HG02970 (cell line): ENCODE data around the gene MYH11.
"Not testable (repeated sequence)": the region's sequence is repeated elsewhere in the genome, so short reads cannot be mapped to it uniquely, and the experiment has no call there.

ENCODE experiments used
- ATAC-seq: cut with Tn5 transposase; IDR thresholded peaks from one replicate; pipeline ENCODE4 v1.9.1; 2021; ENCODE audit warnings: mild to moderate bottlenecking, moderate library complexity, moderate number of reproducible peaks; ENCODE audit not compliant: unreplicated experiment, low FRiP score

The MYH11 gene

DNA sequence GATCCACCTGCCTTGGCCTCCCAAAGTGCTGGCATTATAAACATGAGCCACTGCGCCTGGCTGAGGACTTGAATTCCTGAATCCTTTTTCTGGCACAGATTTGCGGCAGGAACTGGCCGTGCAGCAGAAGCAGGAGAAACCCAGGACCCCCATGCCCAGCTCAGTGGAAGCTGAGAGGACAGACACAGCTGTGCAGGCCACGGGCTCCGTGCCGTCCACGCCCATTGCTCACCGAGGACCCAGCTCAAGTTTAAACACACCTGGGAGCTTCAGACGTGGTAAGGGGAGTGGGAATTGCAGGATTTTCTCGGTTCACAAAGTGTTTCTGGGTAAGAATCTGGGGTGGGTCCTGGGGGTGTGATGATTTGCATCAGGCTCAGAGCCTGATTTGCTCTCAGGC is 165.8 kb downstream of the MYH11 start:
- no peak for ATAC-seq

GRCh38 chr16:15690296-15690695 is 166.5 kb downstream of the MYH11 start:
- no peak for ATAC-seq

- ATAC-seq = no peak
Measured at GRCh38 chr16:15689290-15689689, 167.5 kb downstream of the MYH11 start.

DNA sequence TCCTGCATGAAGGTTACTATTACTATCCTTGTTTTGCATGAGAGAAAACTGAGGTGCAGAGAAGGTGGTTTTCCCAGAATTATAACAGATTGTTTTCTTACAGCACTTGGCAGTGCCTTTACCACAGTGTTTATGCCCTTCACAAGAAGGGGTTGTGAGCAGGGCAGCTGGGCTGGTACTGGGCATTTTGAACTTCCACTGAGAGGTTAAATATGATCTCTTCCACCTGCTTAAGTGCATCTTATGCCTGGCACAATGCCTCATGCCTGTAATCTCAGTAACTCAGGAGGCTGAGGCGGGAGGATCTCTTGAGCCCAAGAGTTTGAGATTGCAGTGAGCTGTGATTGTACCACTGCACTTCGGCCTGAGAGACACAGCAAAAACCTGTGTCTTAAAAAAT is 170.5 kb downstream of the MYH11 start:
- ATAC-seq = no peak

DNA sequence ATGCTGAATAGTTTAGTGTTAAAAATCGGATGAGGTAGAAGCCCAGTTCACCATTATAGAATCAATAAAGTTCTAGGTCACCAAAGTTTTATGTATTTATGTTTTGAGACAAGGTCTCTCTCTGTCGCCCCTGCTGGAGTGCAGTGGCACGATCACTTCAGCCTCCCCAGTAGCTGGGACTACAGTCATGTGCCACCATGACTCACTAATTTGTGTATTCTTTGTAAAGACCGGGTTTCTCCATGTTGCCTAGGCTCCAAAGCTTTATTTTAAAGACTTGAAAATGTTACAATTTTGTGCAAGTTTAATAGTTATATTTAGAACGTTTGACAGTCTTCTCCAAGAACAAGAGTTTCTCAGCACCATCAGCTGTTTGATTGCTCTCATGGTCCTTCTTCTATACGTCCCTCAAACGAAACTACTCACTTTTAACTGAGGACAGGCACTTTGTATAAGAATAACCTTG is 174.7 kb downstream of the MYH11 start:
- no peak for ATAC-seq

GRCh38 chr16:15677447-15677846 is 179.4 kb downstream of the MYH11 start:
- ATAC-seq = no peak

DNA sequence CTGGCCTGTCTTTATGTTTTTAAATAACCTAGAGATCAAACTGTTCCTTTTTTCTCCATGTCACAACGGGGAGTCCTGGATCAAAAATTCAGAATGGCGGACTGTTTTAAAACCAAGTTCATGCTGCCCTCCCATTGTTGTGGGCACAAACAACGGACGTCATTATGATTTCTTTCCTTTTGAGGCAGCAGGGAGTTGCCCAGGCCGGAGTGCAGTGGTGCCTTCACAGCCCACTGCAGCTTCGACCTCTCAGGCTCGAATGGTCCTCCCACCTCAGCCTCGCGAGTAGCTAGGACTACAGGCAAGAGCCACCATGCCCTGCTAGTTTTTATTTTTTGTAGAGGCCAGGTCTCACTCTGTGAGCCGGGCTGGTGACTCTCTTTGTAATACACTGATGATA is 180.3 kb downstream of the MYH11 start:
- ATAC-seq = no peak

GRCh38 chr16:15674571-15674970 is 182.3 kb downstream of the MYH11 start:
- no peak for ATAC-seq

GRCh38 chr16:15672514-15673167 is 184.2 kb downstream of the MYH11 start:
- no peak for ATAC-seq

- not testable (repeated sequence) for ATAC-seq
Measured at GRCh38 chr16:15672127-15672513, 184.7 kb downstream of the MYH11 start.

DNA sequence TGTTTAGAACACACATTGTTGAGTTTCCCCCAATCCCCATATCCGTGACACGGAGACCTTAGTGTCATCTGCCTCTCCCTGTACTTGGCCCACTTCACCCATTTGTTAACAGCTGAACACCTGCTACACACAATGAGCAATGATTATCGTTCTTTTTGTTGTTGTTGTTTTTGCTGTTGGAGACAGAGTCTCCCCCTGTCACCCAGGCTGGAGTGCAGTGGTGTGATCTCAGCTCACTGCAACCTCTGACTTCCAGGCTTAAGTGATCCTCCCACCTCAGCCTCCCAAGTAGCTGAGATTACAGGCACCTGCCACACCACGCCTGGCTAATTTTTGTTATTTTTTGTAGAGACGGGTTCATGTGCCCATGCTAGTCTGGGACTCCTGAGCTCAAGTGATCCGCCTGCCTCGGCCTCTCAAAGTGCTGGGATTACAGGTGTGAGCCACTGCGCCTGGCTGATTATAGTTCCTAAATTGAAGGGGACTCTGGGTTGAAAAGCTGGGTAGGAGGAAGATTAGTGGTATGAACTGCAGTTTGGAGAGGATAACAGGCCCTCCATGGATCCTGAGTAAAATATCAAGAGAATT is 185.2 kb downstream of the MYH11 start:
- no peak for ATAC-seq

GRCh38 chr16:15667091-15667742 is 189.6 kb downstream of the MYH11 start:
- ATAC-seq = no peak

- ATAC-seq = no peak
Measured at GRCh38 chr16:15665107-15665506, 191.7 kb downstream of the MYH11 start.

- ATAC-seq = no peak
Measured at GRCh38 chr16:15660203-15660601, 196.6 kb downstream of the MYH11 start.

GRCh38 chr16:15658556-15658955 is 198.3 kb downstream of the MYH11 start:
- no peak for ATAC-seq

DNA sequence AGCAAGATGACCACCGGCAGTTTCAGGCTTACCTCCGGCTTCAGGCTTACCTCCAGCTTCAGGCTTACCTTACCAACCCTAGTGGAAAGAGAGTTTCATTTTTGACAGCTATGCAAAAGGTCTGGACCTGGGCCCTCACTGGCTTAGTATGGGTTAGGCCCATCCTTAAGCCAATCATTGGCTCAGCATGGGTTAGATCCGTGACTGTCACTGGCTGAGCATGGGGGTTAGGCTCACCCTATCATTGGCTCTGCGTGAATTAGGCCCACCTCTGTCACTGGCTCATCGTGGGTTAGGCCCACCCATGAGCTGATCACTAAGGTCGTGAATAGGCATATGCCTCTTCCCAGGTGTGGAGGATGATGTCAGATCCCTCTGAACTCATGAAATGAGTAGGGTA is 198.7 kb downstream of the MYH11 start:
- no peak for ATAC-seq

- not testable (repeated sequence) for ATAC-seq
Measured at GRCh38 chr16:15655561-15655960, 201.3 kb downstream of the MYH11 start.

DNA sequence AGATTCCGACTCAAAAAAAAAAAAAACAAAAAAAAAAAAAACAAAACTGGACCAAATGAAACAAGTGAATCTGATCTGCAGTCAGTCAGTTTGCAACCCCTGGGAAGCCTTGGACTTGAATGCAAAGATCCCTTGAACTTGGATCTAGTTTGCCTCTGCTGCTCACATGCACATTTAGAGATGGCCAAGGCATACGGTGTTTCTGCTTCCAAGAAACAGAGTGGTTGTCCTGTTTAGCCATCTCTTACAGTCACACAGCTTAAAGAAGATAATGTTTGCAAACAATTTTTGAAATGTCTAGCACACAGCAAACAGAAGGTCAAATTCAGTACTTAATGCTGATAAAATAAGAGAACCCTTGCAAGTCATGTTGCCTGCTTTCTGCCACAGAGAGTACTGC is 202.2 kb downstream of the MYH11 start:
- no peak for ATAC-seq

GRCh38 chr16:15653227-15653626 is 203.6 kb downstream of the MYH11 start:
- ATAC-seq = no peak
